ENCODE measurements around the gene CD82. TPM values are rescaled to one million over a fixed set of nuclear protein-coding genes. Genes with fewer than 3 reads are reported as not detected.
A peak's percentile ranks its signal among the peaks of the same experiment; 100 is the strongest.

The CD82 gene
- total and polyA plus RNA-seq, 2 donors (not counting 1 experiment from before 2014, with no cell fraction given) = 192 to 438 TPM

GRCh38 chr11:44610186-44610955 is 44.9 kb downstream of the CD82 start:
- CTCF ChIA-PET = interaction anchor here (1.2 to 21.7 kb wide), 10 partner anchors 11 to 301 kb away, joined by 3 to 816 read pairs (median 7); partner anchors contain the start of gene CD82
- 55% methylated on average over 6 of the region's 9 CpGs for WGBS (ENCODE audit: insufficient coverage)
- intact Hi-C loops (cut with micrococcal nuclease) = loop anchor here (5.0 kb wide), 1 partner anchor 472 kb away; no protein-coding TSS in a partner anchor

More at GRCh38 chr11:44610186-44610955, 44.9 kb downstream of the CD82 start:
- H3K4me3 Mint-ChIP-seq = peak overlapping the region; percentile 78
- peak overlapping the region in 2 of 5 experiments; percentile 27 to 41 for H3K4me3 ChIP-seq (ENCODE audit: control extremely low read depth in 1 of 5, extremely low read depth in 1 of 5, insufficient read depth in 1 of 5, low read depth in 2 of 5, low read length in 4 of 5)
- H4K20me1 ChIP-seq (ENCODE audit: control insufficient read depth, insufficient read depth, low read length, poor library complexity, severe bottlenecking) = no peaks in the 10 kb centered on the region
- POLR2A ChIA-PET = interaction anchor here (0.9 to 9.7 kb wide), 6 partner anchors 11 to 51 kb away, joined by 4 to 189 read pairs (median 30); partner anchors contain the start of gene CD82
- H3K9me3 ChIP-seq (ENCODE audit: control extremely low read depth in 1 of 3, control insufficient read depth in 2 of 3, insufficient read depth in 1 of 3, low read length in 2 of 3) = no peaks in the 10 kb centered on the region
- peak overlapping the region; percentile 57 for H3K9ac ChIP-seq (ENCODE audit: low read length)
- H2AFZ ChIP-seq (ENCODE audit: insufficient read depth, low read depth, low read length, poor library complexity, severe bottlenecking) = no peak overlapping the region
- H3K27me3 ChIP-seq (replicated peaks in 1 of 4; ENCODE audit: control extremely low read depth in 1 of 4, control insufficient read depth in 3 of 4, insufficient read depth in 4 of 4, low read length in 3 of 4) = no peaks in the 10 kb centered on the region
- H3K27ac Mint-ChIP-seq = peak overlapping the region; percentile 96
- peaks cover 2 to 46% of the 10 kb centered on the region in 2 experiments for H3K36me3 ChIP-seq (replicated peaks in 1 of 2; ENCODE audit: control extremely low read depth in 1 of 2, control insufficient read depth in 1 of 2, extremely low read depth in 1 of 2, insufficient read depth in 2 of 2, low read length in 1 of 2)
- H3K4me1 Mint-ChIP-seq = peaks cover 94% of the 10 kb centered on the region
- peaks cover 95 to 100% of the 10 kb centered on the region in 2 donors for H3K4me1 ChIP-seq (ENCODE audit: control insufficient read depth in 2 of 2, insufficient read depth in 2 of 2, low read length in 2 of 2)
- H3K79me2 ChIP-seq (ENCODE audit: control insufficient read depth, insufficient read depth, low read length) = peaks cover 24% of the 10 kb centered on the region
- TF ChIP-seq CTCF (IDR thresholded peaks at IDR 0.05) = no peak
- TF ChIP-seq EZH2 (IDR thresholded peaks at IDR 0.05; ENCODE audit: borderline replicate concordance, insufficient read depth, low read depth, low read length, poor library complexity, severe bottlenecking) = no peak
- ATAC-seq (ENCODE audit: low read depth) (no peak), DNase-seq (peak; percentile 62)
- peak overlapping the region; percentile 97 to 99 for H3K27ac ChIP-seq (ENCODE audit: low read length in 2 of 2)
- peak overlapping the region; percentile 71 for H3K4me2 ChIP-seq (replicated peaks; ENCODE audit: low read depth, low read length, poor library complexity, severe bottlenecking)
- no peaks in the 10 kb centered on the region for H3K27me3 Mint-ChIP-seq
- H3K9me3 Mint-ChIP-seq (ENCODE audit: insufficient read depth) = no peaks in the 10 kb centered on the region
